T-helper 1 cell treated with Interleukin-12 subunit alpha and Interleukin-12 subunit beta and Interleukin-4 antibody, amounts not matched to agents 30 μg/mL and 1 μg/mL, for 36 hours (primary cell): ENCODE measurements around the gene TMEM39A.
A peak's percentile ranks its signal among the peaks of the same experiment; 100 is the strongest.

Experiments
- H3K27ac Mint-ChIP-seq: one replicate; pipeline ENCODE4 v1.8.0; 2021; ENCODE audit warnings: mild to moderate bottlenecking, mixed read lengths
- H3K27me3 Mint-ChIP-seq: one replicate; pipeline ENCODE4 v1.8.0; 2021; ENCODE audit warnings: low read depth, mixed read lengths
- H3K36me3 Mint-ChIP-seq: one replicate; pipeline ENCODE4 v1.8.0; 2021; ENCODE audit warnings: low read depth, mixed read lengths
- H3K4me1 Mint-ChIP-seq: one replicate; pipeline ENCODE4 v1.8.0; 2021; ENCODE audit warnings: low read depth, mixed read lengths
- H3K4me3 Mint-ChIP-seq: one replicate; pipeline ENCODE4 v1.8.0; 2021; ENCODE audit warnings: mild to moderate bottlenecking, moderate library complexity, mixed read lengths
- H3K9me3 Mint-ChIP-seq: one replicate; pipeline ENCODE4 v1.8.0; 2021; ENCODE audit warnings: mixed read lengths

Gene TMEM39A

DNA sequence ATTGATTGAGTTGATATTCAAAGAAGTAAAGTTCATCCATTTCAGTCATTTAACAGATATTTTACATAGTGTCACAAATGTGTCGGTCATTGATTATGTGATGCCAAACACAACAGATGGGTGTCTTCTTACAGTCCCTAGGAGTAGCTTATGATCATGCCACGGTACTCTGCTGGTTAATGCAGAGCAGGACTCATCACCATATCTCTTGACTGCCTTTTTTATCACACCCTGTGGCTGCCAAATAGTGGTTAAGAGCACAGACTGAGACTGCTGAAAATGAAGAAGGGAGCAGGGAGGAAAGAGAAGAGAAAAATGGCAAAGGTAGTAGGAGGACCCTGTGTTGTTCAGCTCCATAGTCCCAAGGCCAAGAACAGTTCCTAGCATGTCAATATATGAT, 22.1 kb upstream of the TMEM39A start:
- Mint-ChIP-seq H3K4me1 (peaks cover 3% of the 10 kb centered on the region), H3K27ac (no peak overlapping the region), H3K4me3 (no peak overlapping the region), H3K27me3 (no peaks in the 10 kb centered on the region), H3K36me3 (peaks cover 33% of the 10 kb centered on the region), H3K9me3 (no peaks in the 10 kb centered on the region)

DNA sequence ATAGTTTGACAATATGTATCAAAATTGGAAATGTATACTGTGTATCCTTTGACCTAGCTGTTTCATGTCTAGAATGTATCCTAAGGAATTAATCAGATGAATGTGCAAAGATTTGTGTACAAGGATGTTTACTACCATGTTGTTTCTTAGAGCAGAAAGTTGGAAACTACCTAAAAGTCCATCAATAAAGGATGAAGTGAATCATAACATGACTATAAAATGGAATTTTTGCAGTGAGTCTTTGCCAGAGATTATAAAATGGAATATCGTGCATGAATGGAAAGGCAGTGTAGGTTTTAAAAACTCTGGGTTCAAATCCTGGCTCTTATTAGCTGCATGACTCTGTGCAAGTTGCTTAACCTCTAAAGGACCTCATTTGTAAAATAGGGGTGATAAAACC, 19.7 kb upstream of the TMEM39A start:
- H3K27me3 Mint-ChIP-seq = no peaks in the 10 kb centered on the region
- H3K27ac Mint-ChIP-seq = no peak overlapping the region
- no peak overlapping the region for H3K4me3 Mint-ChIP-seq
- H3K4me1 Mint-ChIP-seq = peaks cover 3% of the 10 kb centered on the region
- no peaks in the 10 kb centered on the region for H3K9me3 Mint-ChIP-seq
- H3K36me3 Mint-ChIP-seq = peaks cover 35% of the 10 kb centered on the region

DNA sequence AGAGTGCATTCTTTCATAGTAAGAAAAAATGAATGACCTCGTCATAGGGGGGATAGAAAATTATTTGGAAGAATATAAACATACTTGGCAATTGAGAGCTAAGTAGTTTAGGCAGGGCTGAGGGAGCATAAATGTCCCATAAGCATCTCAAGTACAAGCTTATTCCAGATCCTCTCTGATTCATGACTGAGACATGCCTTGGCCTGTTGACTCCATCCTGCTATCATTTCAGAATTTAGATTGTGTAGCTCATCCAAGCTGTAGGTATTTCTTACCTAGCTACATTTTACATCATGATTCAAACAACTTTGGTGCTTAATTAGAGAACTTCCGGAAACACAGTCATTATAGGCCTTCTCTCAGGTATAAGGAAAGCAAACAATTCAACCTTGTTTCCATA, 17.7 kb upstream of the TMEM39A start:
- Mint-ChIP-seq H3K36me3 (peaks cover 36% of the 10 kb centered on the region), H3K4me1 (peaks cover 6% of the 10 kb centered on the region), H3K9me3 (no peaks in the 10 kb centered on the region), H3K27me3 (no peaks in the 10 kb centered on the region), H3K27ac (no peak overlapping the region), H3K4me3 (no peak overlapping the region)

DNA sequence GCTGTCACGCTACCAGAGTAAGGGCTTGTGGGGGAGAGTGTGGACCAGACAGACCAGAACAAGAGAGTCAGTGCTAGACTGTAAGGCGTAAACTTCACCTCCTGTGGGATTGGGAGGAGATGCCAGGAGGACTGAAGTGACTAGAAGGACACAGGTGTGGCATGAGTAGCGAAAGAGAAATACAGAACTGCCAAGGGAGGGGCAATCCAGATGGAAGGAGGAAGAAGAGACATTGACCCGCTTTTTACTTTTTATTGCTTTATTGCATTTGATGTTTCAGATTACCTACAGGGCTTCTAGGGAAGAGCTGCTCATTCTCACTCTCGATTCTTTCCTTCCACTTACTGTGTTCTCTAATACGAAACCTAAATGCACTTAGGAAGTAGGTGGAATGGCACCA, 7.5 kb upstream of the TMEM39A start:
- Mint-ChIP-seq H3K9me3 (no peaks in the 10 kb centered on the region), H3K27ac (no peak overlapping the region), H3K4me1 (peaks cover 28% of the 10 kb centered on the region), H3K36me3 (peaks cover 18% of the 10 kb centered on the region), H3K4me3 (no peak overlapping the region), H3K27me3 (no peaks in the 10 kb centered on the region)

DNA sequence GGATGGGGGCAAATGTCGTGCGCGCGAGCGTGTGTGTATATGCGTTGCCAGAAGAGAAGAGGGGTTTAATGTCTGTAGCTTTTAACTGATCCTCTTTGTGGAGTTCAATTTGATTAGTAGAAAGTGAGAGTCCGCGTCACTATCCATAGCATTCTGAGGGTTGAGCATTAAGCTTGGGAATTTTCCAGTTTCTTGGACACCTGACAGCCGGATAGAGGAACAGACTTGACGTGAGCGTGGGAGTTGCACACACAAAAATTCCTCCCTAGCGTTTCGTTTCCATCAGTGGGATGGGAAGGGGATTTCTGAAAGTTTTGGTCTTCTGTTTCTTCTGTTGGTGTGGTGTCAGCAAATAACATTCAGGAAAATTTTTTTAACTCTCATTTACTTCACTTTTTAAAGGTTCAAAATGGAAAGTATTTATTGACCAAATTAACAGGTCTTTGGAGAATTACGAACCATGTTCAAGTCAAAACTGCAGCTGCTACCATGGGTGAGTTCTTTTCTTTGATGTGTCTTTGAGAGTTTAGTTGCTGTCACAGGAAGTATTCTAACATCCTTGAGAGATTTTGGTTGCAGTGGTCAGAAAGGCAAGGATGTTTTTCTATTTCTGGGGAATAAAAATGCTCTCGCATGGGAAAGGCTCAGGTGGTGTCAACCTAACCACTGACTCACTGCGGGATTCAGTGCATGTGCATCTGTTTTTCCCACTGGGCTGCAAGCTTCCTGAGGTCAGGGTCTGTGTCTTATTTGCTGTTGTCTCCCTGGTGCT, 6.2 kb upstream of the TMEM39A start:
- Mint-ChIP-seq H3K27ac (peak overlapping the region; percentile 88), H3K36me3 (peaks cover 15% of the 10 kb centered on the region), H3K9me3 (no peaks in the 10 kb centered on the region), H3K27me3 (no peaks in the 10 kb centered on the region), H3K4me1 (peaks cover 28% of the 10 kb centered on the region), H3K4me3 (peak overlapping the region; percentile 94)

DNA sequence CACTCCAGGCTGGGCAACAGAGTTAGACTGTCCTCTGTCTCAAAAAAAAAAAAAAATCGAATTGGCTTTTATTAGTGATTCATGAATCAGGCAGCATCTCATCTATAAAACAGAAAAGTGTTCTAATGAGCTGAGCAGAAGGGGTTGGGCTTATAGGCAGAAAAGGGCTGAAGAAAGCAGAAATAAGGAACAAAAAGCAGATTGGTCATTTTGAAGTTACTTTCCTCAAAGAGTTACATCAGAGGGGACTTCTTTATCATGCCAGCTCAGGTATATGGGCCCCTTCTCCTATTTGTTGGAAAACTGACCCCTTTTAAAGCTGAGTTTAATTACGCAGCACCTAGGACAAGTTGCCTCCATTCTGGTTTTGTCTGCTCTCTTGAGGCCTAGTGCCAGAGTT, 4.6 kb upstream of the TMEM39A start:
- Mint-ChIP-seq H3K27ac (peak overlapping the region; percentile 88), H3K27me3 (no peaks in the 10 kb centered on the region), H3K9me3 (peaks cover 5% of the 10 kb centered on the region), H3K4me3 (peak overlapping the region; percentile 94), H3K36me3 (peaks cover 18% of the 10 kb centered on the region), H3K4me1 (peaks cover 38% of the 10 kb centered on the region)

DNA sequence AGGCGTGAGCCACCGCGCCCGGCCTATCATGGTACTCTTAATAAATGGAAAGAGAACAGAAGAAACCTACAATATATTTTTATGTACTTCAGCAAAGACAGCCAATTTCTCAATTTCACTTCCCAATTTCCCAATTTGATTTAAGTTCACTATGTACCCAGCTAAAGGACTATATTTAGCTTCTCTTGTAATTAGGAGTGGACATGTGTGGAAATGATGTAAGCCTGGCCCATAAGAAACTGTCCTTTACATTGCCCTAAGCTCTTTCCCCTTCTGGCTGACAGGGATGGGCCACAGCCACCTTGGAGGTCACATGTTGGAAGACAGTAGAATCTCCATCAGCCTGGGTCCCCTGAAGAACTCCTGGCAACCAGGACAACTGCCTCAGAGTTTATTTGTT, 6.2 kb downstream of the TMEM39A start:
- no peaks in the 10 kb centered on the region for H3K27me3 Mint-ChIP-seq
- peaks cover 35% of the 10 kb centered on the region for H3K36me3 Mint-ChIP-seq
- no peak overlapping the region for H3K4me3 Mint-ChIP-seq
- H3K9me3 Mint-ChIP-seq = no peaks in the 10 kb centered on the region
- no peak overlapping the region for H3K27ac Mint-ChIP-seq
- H3K4me1 Mint-ChIP-seq = peaks cover 32% of the 10 kb centered on the region

DNA sequence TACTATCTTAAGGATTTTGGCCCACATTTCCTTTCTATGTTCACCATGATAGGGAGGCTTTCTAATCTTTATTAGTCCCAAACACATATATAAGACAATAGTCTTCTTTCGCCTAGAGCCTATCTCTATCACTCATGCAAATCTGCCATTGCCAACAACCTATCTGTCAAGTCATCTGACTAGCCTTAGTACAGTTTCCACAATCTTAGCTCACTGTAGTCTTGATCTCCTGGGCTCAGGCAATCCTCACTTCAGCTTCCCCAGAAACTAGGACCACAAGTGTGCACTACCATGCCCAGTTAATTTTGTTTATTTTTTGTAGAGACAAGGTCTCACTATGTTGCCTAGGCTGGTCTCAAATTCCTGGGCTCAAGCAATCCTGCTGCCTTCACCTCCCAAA, 6.9 kb downstream of the TMEM39A start:
- peaks cover 30% of the 10 kb centered on the region for H3K4me1 Mint-ChIP-seq
- H3K36me3 Mint-ChIP-seq = peaks cover 36% of the 10 kb centered on the region
- H3K27me3 Mint-ChIP-seq = no peaks in the 10 kb centered on the region

DNA sequence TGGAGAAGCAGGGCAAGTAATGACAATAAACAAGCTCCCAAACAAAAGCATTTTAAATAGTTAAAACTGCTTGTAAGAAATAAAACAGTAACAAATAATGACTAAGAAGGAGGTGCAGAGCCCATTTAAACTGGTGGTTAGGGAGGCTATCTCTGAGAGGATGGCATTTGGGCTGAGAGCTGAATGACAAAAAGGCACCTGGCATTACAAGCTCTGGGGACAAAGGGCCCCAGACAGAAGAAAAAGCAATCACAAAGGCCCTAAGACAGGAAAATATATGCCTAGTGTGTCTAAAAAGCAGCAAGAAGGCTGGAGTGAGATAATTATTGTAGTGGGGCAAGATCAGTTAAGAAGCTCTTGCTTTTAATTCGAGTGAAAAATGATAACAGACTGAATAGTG, 9.6 kb downstream of the TMEM39A start:
- Mint-ChIP-seq H3K36me3 (peaks cover 34% of the 10 kb centered on the region), H3K4me1 (peaks cover 18% of the 10 kb centered on the region), H3K27ac (no peak overlapping the region), H3K9me3 (no peaks in the 10 kb centered on the region), H3K27me3 (no peaks in the 10 kb centered on the region), H3K4me3 (no peak overlapping the region)

More for the DNA sequence above, 6.9 kb downstream of the TMEM39A start:
- Mint-ChIP-seq H3K9me3 (no peaks in the 10 kb centered on the region), H3K4me3 (no peak overlapping the region), H3K27ac (no peak overlapping the region)

DNA sequence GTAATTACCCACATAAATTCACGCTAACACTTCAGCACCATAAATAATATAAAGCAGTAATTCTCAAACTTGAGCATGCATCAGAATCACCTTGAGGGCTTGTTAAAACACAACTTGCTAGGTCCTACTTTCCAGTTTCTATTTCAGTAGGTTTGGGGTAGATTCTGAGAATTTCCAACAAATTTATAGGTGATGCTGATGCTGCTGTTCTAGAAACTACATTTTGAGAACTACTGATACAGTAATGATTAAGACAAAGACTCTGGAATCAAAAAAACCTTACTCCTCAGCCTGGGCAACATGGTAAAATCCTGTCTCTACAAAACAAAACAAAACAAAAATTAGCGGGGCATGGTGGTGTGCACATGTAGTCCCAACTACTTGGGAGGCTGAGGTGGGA, 18.8 kb downstream of the TMEM39A start:
- H3K27ac Mint-ChIP-seq = no peak overlapping the region
- peaks cover 6% of the 10 kb centered on the region for H3K4me1 Mint-ChIP-seq
- peaks cover 3% of the 10 kb centered on the region for H3K9me3 Mint-ChIP-seq
- no peaks in the 10 kb centered on the region for H3K27me3 Mint-ChIP-seq
- peaks cover 46% of the 10 kb centered on the region for H3K36me3 Mint-ChIP-seq
- H3K4me3 Mint-ChIP-seq = no peak overlapping the region

DNA sequence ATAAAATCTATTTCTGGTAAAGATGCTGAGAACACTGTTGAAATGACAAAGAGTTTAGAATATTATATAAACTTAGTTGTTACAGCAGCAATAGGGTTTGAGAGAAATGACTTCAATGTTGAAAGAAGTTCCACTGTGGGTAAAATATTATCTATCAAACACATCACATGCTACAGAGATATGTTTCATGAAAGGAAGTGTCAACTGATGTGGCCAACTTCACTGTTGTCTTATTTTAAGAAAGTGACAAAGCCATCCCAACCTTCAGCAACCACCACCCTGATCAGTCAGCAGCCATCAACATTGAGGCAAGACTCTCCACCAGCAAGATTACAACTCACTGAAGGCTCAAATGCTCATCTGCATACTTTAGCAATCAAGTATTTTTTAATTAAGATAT, 20.2 kb downstream of the TMEM39A start:
- no peaks in the 10 kb centered on the region for H3K27me3 Mint-ChIP-seq
- no peak overlapping the region for H3K27ac Mint-ChIP-seq
- peaks cover 3% of the 10 kb centered on the region for H3K9me3 Mint-ChIP-seq
- no peak overlapping the region for H3K4me3 Mint-ChIP-seq
- peaks cover 49% of the 10 kb centered on the region for H3K36me3 Mint-ChIP-seq
- peaks cover 9% of the 10 kb centered on the region for H3K4me1 Mint-ChIP-seq

DNA sequence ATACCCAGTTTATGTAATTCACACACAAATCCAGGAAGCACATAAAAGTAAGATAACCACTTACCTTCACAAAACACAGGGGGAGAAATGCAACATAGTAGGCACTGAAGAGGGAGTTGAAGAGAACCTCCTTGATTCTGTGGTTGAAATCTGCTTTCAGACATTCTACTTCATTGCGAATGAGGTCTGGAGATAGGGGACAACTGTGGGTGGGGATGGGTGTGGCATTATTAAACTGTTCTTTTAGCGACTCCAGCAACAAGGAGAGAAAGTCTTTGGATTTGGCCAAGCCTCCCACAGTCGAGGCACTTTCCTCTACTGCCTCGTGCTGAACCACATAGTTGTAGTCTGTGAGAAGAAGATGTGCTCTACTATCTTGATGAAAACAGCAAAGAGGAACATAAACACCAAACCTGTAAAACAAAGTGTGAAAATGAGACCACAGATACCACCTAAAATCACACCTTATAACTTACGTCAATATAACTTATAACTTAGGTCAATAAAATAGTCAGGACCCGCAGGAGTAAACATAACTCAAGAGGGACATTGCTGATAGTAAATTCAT, 25.6 kb downstream of the TMEM39A start:
- peaks cover 69% of the 10 kb centered on the region for H3K36me3 Mint-ChIP-seq

DNA sequence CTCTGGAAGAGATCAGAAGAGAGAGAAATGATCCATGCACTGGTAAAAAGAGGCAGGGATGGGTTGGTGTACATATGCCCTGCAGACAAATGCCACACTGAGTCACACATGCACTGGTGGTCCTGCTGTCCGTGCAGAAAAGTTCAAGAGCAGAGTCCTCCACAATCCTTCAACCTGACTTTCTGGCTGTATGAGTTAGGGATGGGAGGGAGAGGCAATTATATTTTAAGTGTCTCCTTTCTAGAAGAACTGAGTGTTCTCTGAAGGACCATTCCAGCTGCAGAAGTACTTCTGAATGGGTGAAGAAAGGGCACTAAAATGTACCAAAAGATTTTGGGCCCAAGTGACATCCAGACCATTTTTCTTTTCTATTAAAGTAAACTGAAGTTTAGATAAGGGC, 26.4 kb downstream of the TMEM39A start:
- no peak overlapping the region for H3K27ac Mint-ChIP-seq
- H3K36me3 Mint-ChIP-seq = peaks cover 70% of the 10 kb centered on the region

More for the DNA sequence above, 25.6 kb downstream of the TMEM39A start:
- Mint-ChIP-seq H3K4me1 (peaks cover 3% of the 10 kb centered on the region), H3K4me3 (no peak overlapping the region), H3K27ac (no peak overlapping the region), H3K27me3 (no peaks in the 10 kb centered on the region), H3K9me3 (peaks cover 3% of the 10 kb centered on the region)

DNA sequence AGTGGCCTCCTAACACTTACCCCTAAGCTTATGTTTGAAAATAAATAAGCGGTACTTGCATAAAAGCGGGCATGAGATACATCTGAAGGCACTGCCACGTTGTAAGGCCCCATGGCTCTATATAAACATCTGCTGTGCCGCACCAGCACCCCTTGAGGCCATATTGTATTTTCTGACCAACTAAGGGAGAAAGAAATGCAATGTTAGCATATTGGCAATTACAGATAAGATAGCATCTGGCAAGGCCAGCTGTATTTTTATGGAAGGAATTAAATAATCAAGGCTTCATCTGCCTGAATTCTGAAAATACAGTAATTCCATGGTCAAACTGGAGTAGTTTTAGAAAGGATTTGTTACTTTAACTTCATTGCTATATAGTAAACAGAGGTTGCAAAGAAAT, 28.7 kb downstream of the TMEM39A start:
- H3K27me3 Mint-ChIP-seq = no peaks in the 10 kb centered on the region
- no peak overlapping the region for H3K27ac Mint-ChIP-seq
- peaks cover 18% of the 10 kb centered on the region for H3K9me3 Mint-ChIP-seq
- peaks cover 3% of the 10 kb centered on the region for H3K4me1 Mint-ChIP-seq
- peaks cover 72% of the 10 kb centered on the region for H3K36me3 Mint-ChIP-seq
- H3K4me3 Mint-ChIP-seq = no peak overlapping the region

More for the DNA sequence above, 26.4 kb downstream of the TMEM39A start:
- Mint-ChIP-seq H3K9me3 (no peaks in the 10 kb centered on the region), H3K4me1 (peaks cover 3% of the 10 kb centered on the region), H3K27me3 (no peaks in the 10 kb centered on the region), H3K4me3 (no peak overlapping the region)

DNA sequence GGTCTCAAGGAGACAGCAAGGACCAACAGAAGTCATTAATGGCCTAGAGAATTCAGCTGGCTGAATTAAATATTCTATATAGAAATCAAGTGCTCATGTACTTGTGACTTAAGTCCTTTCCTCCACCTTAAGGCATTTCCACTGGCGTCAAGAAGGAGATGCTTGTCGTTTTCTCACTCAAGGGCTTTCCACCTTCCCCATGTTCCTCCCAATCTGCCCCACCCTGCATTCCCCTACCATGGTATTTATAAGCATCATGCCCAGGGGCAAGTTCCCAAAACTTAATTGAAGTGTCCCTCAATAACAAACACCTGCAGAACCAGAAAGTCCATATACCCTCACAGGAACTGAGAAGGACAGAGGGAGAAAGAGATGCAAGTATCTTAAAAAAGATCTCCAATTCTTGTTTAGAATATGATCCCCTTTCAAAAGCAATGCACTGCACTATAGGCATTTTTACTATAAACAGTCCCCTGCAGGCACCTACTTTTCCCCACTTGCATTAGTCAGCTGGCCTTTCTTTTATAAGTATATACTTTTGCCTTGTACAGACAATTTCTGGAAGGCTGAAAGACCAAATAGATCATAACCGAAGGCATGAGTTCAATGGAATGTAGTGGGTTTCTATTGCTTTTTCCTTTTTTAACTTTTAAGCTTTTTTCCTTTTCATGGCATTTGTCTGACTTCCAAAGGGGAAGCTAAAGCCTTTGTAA, 29.6 kb downstream of the TMEM39A start:
- Mint-ChIP-seq H3K27ac (no peak overlapping the region), H3K27me3 (no peaks in the 10 kb centered on the region), H3K36me3 (peaks cover 77% of the 10 kb centered on the region), H3K4me3 (no peak overlapping the region), H3K9me3 (peaks cover 27% of the 10 kb centered on the region), H3K4me1 (peaks cover 2% of the 10 kb centered on the region)
